GM23338 (cell line): Measurements from ENCODE around the gene KRTAP1-3. TPM values are rescaled to one million over a fixed set of nuclear protein-coding genes. Genes with fewer than 3 reads are reported as not detected.

Experiments
- ATAC-seq: fragments of 200-7000 bp; cut with Tn5 transposase; 3 replicates; pipeline ENCODE4 v1.9.1; 2020
- DNase-seq: peaks from one replicate; pipeline ENCODE4 v3.0.0-alpha.2; 2015; ENCODE audit warnings: low spot score
- H2AFZ ChIP-seq: fragments of 200-600 bp; sonication (generic); 2 replicates; pipeline ENCODE4 v1.8.0; 2016; ENCODE audit warnings: antibody characterized with exemption, mild to moderate bottlenecking, moderate library complexity
- H3F3A ChIP-seq: fragments of 200-600 bp; sonication (generic); replicated peaks from 2 replicates; pipeline ENCODE4 v1.8.0; 2017; ENCODE audit warnings: antibody characterized with exemption, mixed run types, low read depth
- H3K27ac ChIP-seq: fragments of 200-600 bp; sonication (generic); 2 replicates; pipeline ENCODE4 v1.6.1; 2016; ENCODE audit warnings: low read depth
- H3K27me3 ChIP-seq: fragments of 200-600 bp; sonication (generic); 2 replicates; pipeline ENCODE4 v1.8.0; 2016; ENCODE audit warnings: mild to moderate bottlenecking, mixed run types, moderate library complexity; ENCODE audit not compliant: insufficient read depth
- H3K36me3 ChIP-seq: fragments of 200-600 bp; sonication (generic); 2 replicates; pipeline ENCODE4 v1.8.0; 2016; ENCODE audit warnings: mild to moderate bottlenecking; ENCODE audit not compliant: insufficient read depth
- H3K4me1 ChIP-seq: fragments of 200-600 bp; sonication (generic); 2 replicates; pipeline ENCODE4 v1.8.0; 2016; ENCODE audit warnings: mild to moderate bottlenecking, moderate library complexity; ENCODE audit not compliant: insufficient read depth
- H3K4me2 ChIP-seq: fragments of 200-600 bp; sonication (generic); 2 replicates; pipeline ENCODE4 v1.7.1; 2017; ENCODE audit warnings: mixed run types
- H3K4me3 ChIP-seq: fragments of 200-600 bp; sonication (generic); 2 replicates; pipeline ENCODE4 v1.6.1; 2016; ENCODE audit warnings: mixed run types
- H3K79me2 ChIP-seq: fragments of 200-600 bp; sonication (generic); replicated peaks from 2 replicates; pipeline ENCODE4 v1.8.0; 2017; ENCODE audit warnings: mild to moderate bottlenecking; ENCODE audit not compliant: insufficient read depth
- H3K9me2 ChIP-seq: fragments of 200-600 bp; sonication (generic); 2 replicates; pipeline ENCODE4 v1.8.0; 2017; ENCODE audit not compliant: insufficient read depth
- H4K20me1 ChIP-seq: fragments of 200-600 bp; sonication (generic); replicated peaks from 2 replicates; pipeline ENCODE4 v1.8.0; 2017; ENCODE audit warnings: mild to moderate bottlenecking; ENCODE audit not compliant: insufficient read depth
- H3K27ac Mint-ChIP-seq: 2 replicates; pipeline ENCODE4 v1.8.0; 2020; ENCODE audit warnings: inconsistent platforms, mild to moderate bottlenecking, moderate library complexity, mixed read lengths
- H3K27me3 Mint-ChIP-seq: 3 replicates; pipeline ENCODE4 v1.8.0; 2022; ENCODE audit warnings: low read depth, mild to moderate bottlenecking, moderate library complexity, mixed read lengths, inconsistent platforms; ENCODE audit not compliant: insufficient read depth, poor library complexity
- H3K36me3 Mint-ChIP-seq: 3 replicates; pipeline ENCODE4 v1.8.0; 2021; ENCODE audit warnings: low read depth, mild to moderate bottlenecking, inconsistent platforms, moderate library complexity, mixed read lengths
- H3K4me1 Mint-ChIP-seq: 3 replicates; pipeline ENCODE4 v1.8.0; 2020; ENCODE audit warnings: mild to moderate bottlenecking, inconsistent platforms, mixed read lengths
- H3K4me3 Mint-ChIP-seq: 3 replicates; pipeline ENCODE4 v1.8.0; 2021; ENCODE audit warnings: moderate library complexity, mild to moderate bottlenecking, inconsistent platforms, mixed read lengths
- H3K9me3 Mint-ChIP-seq: 3 replicates; pipeline ENCODE4 v1.8.0; 2020; ENCODE audit warnings: moderate library complexity, mild to moderate bottlenecking, inconsistent platforms, mixed read lengths
- CREB1 ChIP-seq: fragments of 250-450 bp; sonication (Bioruptor Pico); IDR thresholded peaks from 2 replicates; pipeline ENCODE4 v1.5.0; 2020; ENCODE audit warnings: low read depth, mild to moderate bottlenecking, moderate library complexity
- EZH2 ChIP-seq: fragments of 200-600 bp; sonication (generic); IDR thresholded peaks from one replicate; pipeline ENCODE4 v1.8.0; 2017; ENCODE audit warnings: antibody characterized with exemption, mild to moderate bottlenecking, low read depth; ENCODE audit not compliant: unreplicated experiment
- JUNB ChIP-seq: IDR thresholded peaks from one replicate; pipeline ENCODE4 v1.6.1; 2016; ENCODE audit warnings: antibody characterized with exemption; ENCODE audit not compliant: unreplicated experiment
- NANOG ChIP-seq: IDR thresholded peaks from 2 replicates; pipeline ENCODE4 v1.6.1; 2016; ENCODE audit warnings: antibody characterized with exemption, borderline replicate concordance
- POLR2AphosphoS5 ChIP-seq: IDR thresholded peaks from 2 replicates; pipeline ENCODE4 v1.6.1; 2016; ENCODE audit warnings: antibody characterized with exemption, low read depth
- ZNF331 ChIP-seq: fragments of 250-450 bp; sonication (Bioruptor Pico); IDR thresholded peaks from 2 replicates; pipeline ENCODE4 v1.5.0; 2020; ENCODE audit warnings: low read depth, mild to moderate bottlenecking, moderate library complexity
- polyA plus RNA-seq: library from polyadenylated mRNA; unstranded; fragments of >200 nt; fragmentation: Nextera tagmentation; extraction: Ambion mirVana; gene quantifications from 2 replicates; pipeline ENCODE4 v1.2.1, GENCODE V29; 2016
- total RNA-seq: library from RNA; depleted of rRNA; stranded (reverse); fragments of >200 nt; shearing (Covaris generic); gene quantifications from 2 replicates; pipeline ENCODE4 v1.2.3, GENCODE V29; 2014
- TF ChIP-seq, protein P1 (sequence below), 2 experiments: fragments of 200-600 bp in 1 of 2; sonication (generic) in 1 of 2; conservative IDR thresholded peaks; 2 replicates each; pipeline versions ENCODE4 v1.5.1 to v1.6.1; 2016 to 2017; ENCODE audit warnings: antibody characterized with exemption in 2 of 2, low read depth in 2 of 2, mild to moderate bottlenecking in 2 of 2, moderate library complexity in 1 of 2
- TF ChIP-seq, protein P2 (sequence below): IDR thresholded peaks from one replicate; pipeline ENCODE4 v1.6.1; 2018; ENCODE audit warnings: antibody characterized with exemption; ENCODE audit not compliant: unreplicated experiment

The KRTAP1-3 gene
- total and polyA plus RNA-seq, 2 experiments from 2014 or later = not detected

DNA sequence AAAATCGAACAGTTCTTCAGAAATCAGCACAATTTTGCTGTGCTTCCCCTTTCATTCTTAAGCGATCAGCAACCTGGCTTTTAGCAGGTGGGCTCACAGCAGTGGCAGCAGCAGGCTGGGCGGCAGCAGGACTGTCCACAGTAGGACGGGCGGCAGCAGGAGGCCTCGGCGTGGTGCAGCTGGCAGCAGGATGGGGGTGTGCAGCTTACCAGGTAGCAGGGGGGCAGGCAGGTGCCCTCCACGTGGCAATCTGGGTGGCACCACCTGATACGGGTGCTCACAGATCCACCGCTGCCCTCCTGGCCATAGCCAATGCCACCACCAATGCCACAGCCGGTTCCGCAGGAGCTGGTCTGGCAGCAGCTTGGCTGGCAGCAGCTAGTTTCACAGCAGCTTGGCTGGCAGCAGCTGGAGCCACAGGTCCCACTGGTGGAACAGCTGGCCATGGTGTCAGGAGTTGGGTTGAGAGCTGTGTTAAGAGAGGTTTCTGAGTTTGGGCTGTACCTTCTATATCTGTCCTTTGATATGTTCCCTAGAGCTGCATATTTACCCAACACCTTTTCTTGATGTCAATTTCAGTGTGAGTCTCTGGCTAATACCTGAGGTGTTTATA lies 4.9 kb downstream of the KRTAP1-3 start, which contains the start of gene KRTAP1-4:
Gene KRTAP1-4, minus strand, starts transcription at position 563 of the 613 bp plus-strand sequence. Its CDS starts 117 bp downstream, at position 446.
- Mint-ChIP-seq H3K4me1 (no peaks in the 10 kb centered on the region; the same call in 2 of the 3 replicates), H3K4me3 (no peak within 1 kb of the TSS), H3K36me3 (no peaks in the 10 kb centered on the region), H3K9me3 (no peaks in the 10 kb centered on the region), H3K27ac (no peak within 1 kb of the TSS), H3K27me3 (peaks cover 2% of the 10 kb centered on the region)
- no peak for DNase-seq
- Histone ChIP-seq H3K27ac (no peak within 1 kb of the TSS), H3K4me3 (no peak within 1 kb of the TSS), H4K20me1 (no peaks in the 10 kb centered on the region), H3K27me3 (no peaks in the 10 kb centered on the region), H3K79me2 (no peaks in the 10 kb centered on the region), H3K4me2 (no peak within 1 kb of the TSS), H3F3A (no peaks in the 10 kb centered on the region), H3K4me1 (no peaks in the 10 kb centered on the region), H3K9me2 (no peaks in the 10 kb centered on the region), H2AFZ (0 out of 2 replicates have a peak within 1 kb of the TSS, but pooled peaks have one; percentile 3), H3K36me3 (no peaks in the 10 kb centered on the region)
- no peak for ATAC-seq
- TF ChIP-seq, protein P1, sequence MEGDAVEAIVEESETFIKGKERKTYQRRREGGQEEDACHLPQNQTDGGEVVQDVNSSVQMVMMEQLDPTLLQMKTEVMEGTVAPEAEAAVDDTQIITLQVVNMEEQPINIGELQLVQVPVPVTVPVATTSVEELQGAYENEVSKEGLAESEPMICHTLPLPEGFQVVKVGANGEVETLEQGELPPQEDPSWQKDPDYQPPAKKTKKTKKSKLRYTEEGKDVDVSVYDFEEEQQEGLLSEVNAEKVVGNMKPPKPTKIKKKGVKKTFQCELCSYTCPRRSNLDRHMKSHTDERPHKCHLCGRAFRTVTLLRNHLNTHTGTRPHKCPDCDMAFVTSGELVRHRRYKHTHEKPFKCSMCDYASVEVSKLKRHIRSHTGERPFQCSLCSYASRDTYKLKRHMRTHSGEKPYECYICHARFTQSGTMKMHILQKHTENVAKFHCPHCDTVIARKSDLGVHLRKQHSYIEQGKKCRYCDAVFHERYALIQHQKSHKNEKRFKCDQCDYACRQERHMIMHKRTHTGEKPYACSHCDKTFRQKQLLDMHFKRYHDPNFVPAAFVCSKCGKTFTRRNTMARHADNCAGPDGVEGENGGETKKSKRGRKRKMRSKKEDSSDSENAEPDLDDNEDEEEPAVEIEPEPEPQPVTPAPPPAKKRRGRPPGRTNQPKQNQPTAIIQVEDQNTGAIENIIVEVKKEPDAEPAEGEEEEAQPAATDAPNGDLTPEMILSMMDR (conservative IDR thresholded peaks at IDR 0.05; ENCODE audit: low read depth in 2 of 2) = no peak
- TF ChIP-seq EZH2 (no peak), CREB1 (CRISPR knock-in tag) (no peak), JUNB (no peak), POLR2AphosphoS5 (no peak)
- TF ChIP-seq, protein P2, sequence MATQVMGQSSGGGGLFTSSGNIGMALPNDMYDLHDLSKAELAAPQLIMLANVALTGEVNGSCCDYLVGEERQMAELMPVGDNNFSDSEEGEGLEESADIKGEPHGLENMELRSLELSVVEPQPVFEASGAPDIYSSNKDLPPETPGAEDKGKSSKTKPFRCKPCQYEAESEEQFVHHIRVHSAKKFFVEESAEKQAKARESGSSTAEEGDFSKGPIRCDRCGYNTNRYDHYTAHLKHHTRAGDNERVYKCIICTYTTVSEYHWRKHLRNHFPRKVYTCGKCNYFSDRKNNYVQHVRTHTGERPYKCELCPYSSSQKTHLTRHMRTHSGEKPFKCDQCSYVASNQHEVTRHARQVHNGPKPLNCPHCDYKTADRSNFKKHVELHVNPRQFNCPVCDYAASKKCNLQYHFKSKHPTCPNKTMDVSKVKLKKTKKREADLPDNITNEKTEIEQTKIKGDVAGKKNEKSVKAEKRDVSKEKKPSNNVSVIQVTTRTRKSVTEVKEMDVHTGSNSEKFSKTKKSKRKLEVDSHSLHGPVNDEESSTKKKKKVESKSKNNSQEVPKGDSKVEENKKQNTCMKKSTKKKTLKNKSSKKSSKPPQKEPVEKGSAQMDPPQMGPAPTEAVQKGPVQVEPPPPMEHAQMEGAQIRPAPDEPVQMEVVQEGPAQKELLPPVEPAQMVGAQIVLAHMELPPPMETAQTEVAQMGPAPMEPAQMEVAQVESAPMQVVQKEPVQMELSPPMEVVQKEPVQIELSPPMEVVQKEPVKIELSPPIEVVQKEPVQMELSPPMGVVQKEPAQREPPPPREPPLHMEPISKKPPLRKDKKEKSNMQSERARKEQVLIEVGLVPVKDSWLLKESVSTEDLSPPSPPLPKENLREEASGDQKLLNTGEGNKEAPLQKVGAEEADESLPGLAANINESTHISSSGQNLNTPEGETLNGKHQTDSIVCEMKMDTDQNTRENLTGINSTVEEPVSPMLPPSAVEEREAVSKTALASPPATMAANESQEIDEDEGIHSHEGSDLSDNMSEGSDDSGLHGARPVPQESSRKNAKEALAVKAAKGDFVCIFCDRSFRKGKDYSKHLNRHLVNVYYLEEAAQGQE = no peak

GRCh38 chr17:41026715-41027471 lies 7.8 kb downstream of the KRTAP1-3 start, which contains the start of gene KRTAP1-5:
KRTAP1-5 (minus strand) TSS chr17:41027208; CDS start chr17:41027155, 53 bp downstream.
- no peaks in the 10 kb centered on the region for H3F3A ChIP-seq
- Mint-ChIP-seq H3K9me3 (no peaks in the 10 kb centered on the region), H3K4me1 (no peaks in the 10 kb centered on the region), H3K4me3 (no peak within 1 kb of the TSS), H3K27ac (no peak within 1 kb of the TSS), H3K36me3 (no peaks in the 10 kb centered on the region), H3K27me3 (peaks cover 2% of the 10 kb centered on the region)
- no peaks in the 10 kb centered on the region for H4K20me1 ChIP-seq
- H3K9me2 ChIP-seq = no peaks in the 10 kb centered on the region
- TF ChIP-seq ZNF331 (CRISPR knock-in tag) = no peak
- TF ChIP-seq NANOG = no peak
- H3K36me3 ChIP-seq = no peaks in the 10 kb centered on the region
- H3K4me1 ChIP-seq = no peaks in the 10 kb centered on the region
- DNase-seq = no peak
- ATAC-seq = no peak
- H3K27ac ChIP-seq = no peak within 1 kb of the TSS
- no peak within 1 kb of the TSS for H2AFZ ChIP-seq
- no peaks in the 10 kb centered on the region for H3K27me3 ChIP-seq
- H3K4me2 ChIP-seq = no peak within 1 kb of the TSS
- no peak within 1 kb of the TSS for H3K4me3 ChIP-seq
- H3K79me2 ChIP-seq = no peaks in the 10 kb centered on the region
